ENCODE data around the gene ID2. TPM values are rescaled to one million over a fixed set of nuclear protein-coding genes. Genes with fewer than 3 reads are reported as not detected.

Gene ID2
- total and polyA plus RNA-seq, 2 donors = 191 to 238 TPM

GRCh38 chr2:8694737-8695136 is 12.9 kb downstream of the ID2 start:
- Histone ChIP-seq H3K4me3 (ENCODE audit: low read depth, low read length) (no peak overlapping the region), H3K36me3 (ENCODE audit: insufficient read depth) (no peaks in the 10 kb centered on the region), H3K4me1 (ENCODE audit: insufficient read depth) (no peaks in the 10 kb centered on the region), H3K27ac (ENCODE audit: low read depth) (no peak overlapping the region)
- 82% methylated on average over 8 of the region's 8 CpGs for WGBS
- DNase-seq (ENCODE audit: extremely low spot score) = no peak

GRCh38 chr2:8697190-8697589 is 15.3 kb downstream of the ID2 start:
- Histone ChIP-seq H3K4me1 (ENCODE audit: insufficient read depth) (no peaks in the 10 kb centered on the region), H3K36me3 (ENCODE audit: insufficient read depth) (no peaks in the 10 kb centered on the region), H3K4me3 (ENCODE audit: low read depth, low read length) (no peak overlapping the region), H3K27ac (ENCODE audit: low read depth) (no peak overlapping the region)
- WGBS = 90% methylated on average over 5 of the region's 5 CpGs
- no peak for DNase-seq (ENCODE audit: extremely low spot score)

GRCh38 chr2:8699839-8700238 is 18.0 kb downstream of the ID2 start:
- WGBS = 81% methylated on average over 7 of the region's 7 CpGs
- Histone ChIP-seq H3K4me1 (ENCODE audit: insufficient read depth) (no peaks in the 10 kb centered on the region), H3K27ac (ENCODE audit: low read depth) (no peak overlapping the region), H3K4me3 (ENCODE audit: low read depth, low read length) (no peak overlapping the region), H3K36me3 (ENCODE audit: insufficient read depth) (no peaks in the 10 kb centered on the region)
- DNase-seq (ENCODE audit: extremely low spot score) = no peak

GRCh38 chr2:8701681-8702379 is 20.0 kb downstream of the ID2 start:
- no peaks in the 10 kb centered on the region for H3K36me3 ChIP-seq (ENCODE audit: insufficient read depth)
- 83% methylated on average over 16 of the region's 16 CpGs for WGBS
- DNase-seq (ENCODE audit: extremely low spot score) = no peak
- H3K27ac ChIP-seq (ENCODE audit: low read depth) = no peak overlapping the region
- H3K4me1 ChIP-seq (ENCODE audit: insufficient read depth) = no peaks in the 10 kb centered on the region
- H3K4me3 ChIP-seq (ENCODE audit: low read depth, low read length) = no peak overlapping the region

GRCh38 chr2:8704906-8705305 is 23.1 kb downstream of the ID2 start:
- no peaks in the 10 kb centered on the region for H3K4me1 ChIP-seq (ENCODE audit: insufficient read depth)
- H3K27ac ChIP-seq (ENCODE audit: low read depth) = no peak overlapping the region
- no peak for DNase-seq (ENCODE audit: extremely low spot score)
- no peak overlapping the region for H3K4me3 ChIP-seq (ENCODE audit: low read depth, low read length)
- no peaks in the 10 kb centered on the region for H3K36me3 ChIP-seq (ENCODE audit: insufficient read depth)
- WGBS = 76% methylated on average over 3 of the region's 3 CpGs

- WGBS = 90% methylated on average over 14 of the region's 14 CpGs
- Histone ChIP-seq H3K36me3 (ENCODE audit: insufficient read depth) (no peaks in the 10 kb centered on the region), H3K4me1 (ENCODE audit: insufficient read depth) (no peaks in the 10 kb centered on the region), H3K4me3 (ENCODE audit: low read depth, low read length) (no peak overlapping the region), H3K27ac (ENCODE audit: low read depth) (no peak overlapping the region)
- no peak for DNase-seq (ENCODE audit: extremely low spot score)
These were observed 27.8 kb downstream of the ID2 start for GRCh38 chr2:8709611-8710010.

GRCh38 chr2:8710951-8711350 is 29.1 kb downstream of the ID2 start:
- no peaks in the 10 kb centered on the region for H3K4me1 ChIP-seq (ENCODE audit: insufficient read depth)
- H3K27ac ChIP-seq (ENCODE audit: low read depth) = no peak overlapping the region
- 74% methylated on average over 3 of the region's 3 CpGs for WGBS
- no peaks in the 10 kb centered on the region for H3K36me3 ChIP-seq (ENCODE audit: insufficient read depth)
- H3K4me3 ChIP-seq (ENCODE audit: low read depth, low read length) = no peak overlapping the region
- DNase-seq (ENCODE audit: extremely low spot score) = no peak

- no peaks in the 10 kb centered on the region for H3K4me1 ChIP-seq (ENCODE audit: insufficient read depth)
- 89% methylated on average over 7 of the region's 7 CpGs for WGBS
- no peaks in the 10 kb centered on the region for H3K36me3 ChIP-seq (ENCODE audit: insufficient read depth)
- no peak for DNase-seq (ENCODE audit: extremely low spot score)
- no peak overlapping the region for H3K27ac ChIP-seq (ENCODE audit: low read depth)
- no peak overlapping the region for H3K4me3 ChIP-seq (ENCODE audit: low read depth, low read length)
These were observed 32.4 kb downstream of the ID2 start for GRCh38 chr2:8714283-8714682.

- no peak for DNase-seq (ENCODE audit: extremely low spot score)
- 96% methylated on average over 5 of the region's 5 CpGs for WGBS
- H3K27ac ChIP-seq (ENCODE audit: low read depth) = no peak overlapping the region
- H3K4me1 ChIP-seq (ENCODE audit: insufficient read depth) = no peaks in the 10 kb centered on the region
- H3K36me3 ChIP-seq (ENCODE audit: insufficient read depth) = no peaks in the 10 kb centered on the region
- H3K4me3 ChIP-seq (ENCODE audit: low read depth, low read length) = no peak overlapping the region
These were observed 33.1 kb downstream of the ID2 start for GRCh38 chr2:8714971-8715370.

GRCh38 chr2:8719528-8719927 is 37.7 kb downstream of the ID2 start:
- no peak overlapping the region for H3K27ac ChIP-seq (ENCODE audit: low read depth)
- H3K4me3 ChIP-seq (ENCODE audit: low read depth, low read length) = no peak overlapping the region
- no peaks in the 10 kb centered on the region for H3K4me1 ChIP-seq (ENCODE audit: insufficient read depth)
- no peak for DNase-seq (ENCODE audit: extremely low spot score)
- WGBS = 83% methylated on average over 3 of the region's 3 CpGs
- no peaks in the 10 kb centered on the region for H3K36me3 ChIP-seq (ENCODE audit: insufficient read depth)

GRCh38 chr2:8720741-8721140 is 38.9 kb downstream of the ID2 start:
- no peaks in the 10 kb centered on the region for H3K4me1 ChIP-seq (ENCODE audit: insufficient read depth)
- H3K4me3 ChIP-seq (ENCODE audit: low read depth, low read length) = no peak overlapping the region
- 54% methylated on average over 3 of the region's 3 CpGs for WGBS
- H3K36me3 ChIP-seq (ENCODE audit: insufficient read depth) = no peaks in the 10 kb centered on the region
- no peak overlapping the region for H3K27ac ChIP-seq (ENCODE audit: low read depth)
- no peak for DNase-seq (ENCODE audit: extremely low spot score)

- WGBS = 95% methylated on average over 3 of the region's 3 CpGs
- H3K4me1 ChIP-seq (ENCODE audit: insufficient read depth) = no peaks in the 10 kb centered on the region
- no peak overlapping the region for H3K27ac ChIP-seq (ENCODE audit: low read depth)
- no peak for DNase-seq (ENCODE audit: extremely low spot score)
- H3K36me3 ChIP-seq (ENCODE audit: insufficient read depth) = no peaks in the 10 kb centered on the region
- H3K4me3 ChIP-seq (ENCODE audit: low read depth, low read length) = no peak overlapping the region
These were observed 39.6 kb downstream of the ID2 start for GRCh38 chr2:8721410-8721809.

GRCh38 chr2:8722986-8723385 is 41.1 kb downstream of the ID2 start:
- no peak for DNase-seq (ENCODE audit: extremely low spot score)
- Histone ChIP-seq H3K27ac (ENCODE audit: low read depth) (no peak overlapping the region), H3K4me1 (ENCODE audit: insufficient read depth) (no peaks in the 10 kb centered on the region), H3K36me3 (ENCODE audit: insufficient read depth) (peaks cover 1% of the 10 kb centered on the region), H3K4me3 (ENCODE audit: low read depth, low read length) (no peak overlapping the region)
- 90% methylated on average over 10 of the region's 10 CpGs for WGBS

- no peak for DNase-seq (ENCODE audit: extremely low spot score)
- H3K4me1 ChIP-seq (ENCODE audit: insufficient read depth) = no peaks in the 10 kb centered on the region
- no peak overlapping the region for H3K4me3 ChIP-seq (ENCODE audit: low read depth, low read length)
- WGBS = 90% methylated on average over 7 of the region's 7 CpGs
- H3K27ac ChIP-seq (ENCODE audit: low read depth) = no peak overlapping the region
- peaks cover 1% of the 10 kb centered on the region for H3K36me3 ChIP-seq (ENCODE audit: insufficient read depth)
These were observed 44.0 kb downstream of the ID2 start for GRCh38 chr2:8725838-8726237.
